NCI-H1436 (cell line): ENCODE data around the gene RGS12.
A peak's percentile ranks its signal among the peaks of the same experiment; 100 is the strongest.

ENCODE experiments used
- DNase-seq: peaks from one replicate; lab custom pipeline; 2025; lab: John Stamatoyannopoulos, UW

Gene RGS12

DNA sequence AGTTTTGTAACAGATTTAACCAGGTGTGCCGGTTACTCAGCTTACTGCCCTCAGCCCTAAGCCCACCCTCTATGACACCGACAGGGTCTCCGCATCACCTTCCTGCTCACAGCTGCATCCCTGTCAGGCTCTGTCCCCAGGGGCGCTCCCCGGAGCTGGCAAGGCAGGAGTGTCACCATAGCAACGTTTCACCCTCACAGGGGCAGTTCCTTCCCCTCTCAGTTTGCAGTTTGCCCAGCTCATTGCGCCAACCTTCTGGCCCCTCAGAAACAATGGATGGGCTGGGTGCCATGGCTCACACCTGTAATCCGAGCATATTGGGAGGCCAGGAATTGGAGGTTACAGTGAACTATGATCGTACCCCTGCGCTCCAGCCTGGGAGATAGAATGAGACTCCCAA lies 42.6 kb downstream of the RGS12 start:
- no peak for DNase-seq

DNA sequence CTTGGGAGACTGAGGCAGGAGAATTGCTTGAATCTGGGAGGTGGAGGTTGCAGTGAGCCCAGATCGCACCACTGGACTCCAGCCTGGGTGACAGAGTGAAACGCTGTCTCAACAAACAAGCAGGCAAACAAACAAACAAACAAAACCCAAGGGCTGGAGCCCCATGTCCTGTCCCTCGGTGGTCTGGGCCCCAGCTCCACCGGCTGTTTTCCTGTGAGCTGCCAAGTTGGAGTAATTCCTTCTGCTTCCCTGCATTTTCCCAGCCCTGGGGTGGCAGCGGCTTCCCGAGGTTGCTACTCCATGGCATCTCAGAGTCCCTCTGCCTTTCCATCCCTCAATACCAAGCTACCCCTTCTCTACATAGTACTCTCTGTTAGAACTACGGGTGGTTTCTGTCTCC lies 43.2 kb downstream of the RGS12 start:
- DNase-seq: no peak

DNA sequence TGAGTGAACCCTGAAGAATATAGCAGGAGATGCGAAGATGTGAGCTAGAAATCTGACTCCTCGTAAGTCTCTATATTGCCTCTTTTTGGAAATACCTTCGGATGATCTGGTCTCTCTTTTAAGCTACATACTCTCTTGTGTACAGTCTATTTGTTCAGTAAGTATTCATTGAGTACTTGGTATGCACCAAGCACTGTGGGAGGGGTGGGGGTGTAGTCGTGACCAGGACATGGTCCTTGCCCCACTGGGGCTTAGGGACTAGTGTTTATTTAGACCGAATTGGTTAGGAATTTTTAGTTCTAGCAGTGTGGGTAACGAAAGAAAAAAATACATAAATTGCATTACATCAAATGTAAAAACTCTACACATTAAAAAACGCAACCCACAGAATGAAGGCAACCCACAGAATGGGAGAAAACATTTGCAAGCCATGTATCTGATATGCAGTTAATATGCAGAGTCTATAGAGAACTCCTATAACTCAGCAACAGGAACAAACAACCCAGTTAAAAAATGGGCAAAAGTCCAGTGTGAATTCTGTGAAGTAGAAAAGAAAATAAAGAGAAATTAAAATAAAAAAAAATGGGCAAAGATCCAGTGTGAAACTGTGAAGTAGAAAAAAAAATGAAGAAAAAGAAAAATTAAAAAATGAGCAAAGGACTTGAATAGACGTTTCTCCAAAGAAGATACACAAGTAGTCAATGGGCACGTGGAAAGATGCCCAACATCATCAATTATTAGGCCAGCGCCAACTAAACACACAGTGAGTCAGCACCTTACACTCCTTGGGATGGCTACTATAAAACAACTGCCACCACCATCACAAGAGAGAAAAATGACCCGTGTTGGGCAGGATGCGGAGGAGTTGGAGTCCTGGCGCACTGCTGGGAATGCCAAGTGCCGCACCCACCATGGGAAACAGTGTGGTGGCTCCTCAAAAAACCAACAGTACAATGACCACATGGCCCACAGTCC lies 43.8 kb downstream of the RGS12 start:
- DNase-seq: no peak

DNA sequence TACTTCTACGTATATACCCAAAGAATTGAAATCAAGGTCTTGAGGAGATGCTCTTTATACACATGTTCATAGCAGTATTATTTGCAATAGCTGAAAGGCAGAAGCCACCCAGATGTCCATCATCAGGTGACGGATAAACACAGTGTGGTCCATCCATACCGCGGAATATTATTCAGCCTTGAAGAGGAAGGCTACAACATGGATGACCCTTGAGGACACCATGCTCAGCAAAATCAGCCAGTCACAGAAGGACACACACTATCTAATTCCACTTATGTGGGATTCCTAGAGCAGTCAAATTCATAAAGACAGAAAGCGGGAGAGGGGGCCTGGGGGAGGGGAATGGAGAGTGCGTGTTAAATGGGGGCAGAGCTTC lies 44.5 kb downstream of the RGS12 start:
- DNase-seq: no peak

DNA sequence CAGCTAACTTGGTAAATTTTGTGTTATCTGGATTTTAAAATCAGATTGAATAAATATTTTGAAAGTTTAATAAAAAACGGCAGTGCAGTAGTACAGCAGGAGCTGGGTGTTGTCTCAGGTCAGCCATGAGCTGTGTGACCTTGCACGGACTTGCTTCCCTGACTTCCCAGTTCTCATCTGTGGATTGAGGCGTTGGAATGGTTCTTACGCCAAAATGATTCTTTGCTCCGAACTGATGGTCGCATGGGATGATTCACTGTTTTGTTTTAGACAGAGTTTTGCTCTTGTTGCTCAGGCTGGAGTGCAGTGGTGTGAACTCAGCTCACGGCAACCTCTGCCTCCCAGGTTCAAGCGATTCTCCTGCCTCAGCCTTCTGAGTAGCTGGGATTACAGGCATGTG lies 45.0 kb downstream of the RGS12 start:
- no peak for DNase-seq

DNA sequence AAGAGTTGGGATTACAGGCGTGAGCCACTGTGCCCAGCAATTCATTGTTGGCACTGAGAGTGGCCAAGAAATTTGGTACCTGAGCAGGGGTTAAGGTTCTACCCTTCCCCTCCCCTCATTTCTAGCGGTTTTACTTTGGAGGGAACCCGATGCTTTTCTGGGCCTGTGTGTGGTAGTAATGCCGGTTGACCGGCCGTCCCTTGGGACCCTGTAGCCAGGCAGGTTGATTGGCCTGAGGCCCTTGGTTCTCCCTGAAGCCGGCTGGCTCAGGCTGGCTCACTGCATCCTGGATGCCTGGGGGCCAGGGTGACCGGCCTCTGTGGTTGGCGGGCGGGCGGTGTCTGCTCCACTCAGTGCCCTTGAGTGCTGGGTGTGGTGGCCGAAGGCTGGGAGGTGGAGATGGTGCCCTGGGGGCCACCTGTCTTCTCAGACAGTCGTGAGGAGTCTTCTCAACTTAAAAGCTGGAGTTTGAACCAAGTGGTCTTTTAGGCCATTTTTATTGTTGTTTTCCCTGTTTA lies 45.6 kb downstream of the RGS12 start:
- DNase-seq: no peak

DNA sequence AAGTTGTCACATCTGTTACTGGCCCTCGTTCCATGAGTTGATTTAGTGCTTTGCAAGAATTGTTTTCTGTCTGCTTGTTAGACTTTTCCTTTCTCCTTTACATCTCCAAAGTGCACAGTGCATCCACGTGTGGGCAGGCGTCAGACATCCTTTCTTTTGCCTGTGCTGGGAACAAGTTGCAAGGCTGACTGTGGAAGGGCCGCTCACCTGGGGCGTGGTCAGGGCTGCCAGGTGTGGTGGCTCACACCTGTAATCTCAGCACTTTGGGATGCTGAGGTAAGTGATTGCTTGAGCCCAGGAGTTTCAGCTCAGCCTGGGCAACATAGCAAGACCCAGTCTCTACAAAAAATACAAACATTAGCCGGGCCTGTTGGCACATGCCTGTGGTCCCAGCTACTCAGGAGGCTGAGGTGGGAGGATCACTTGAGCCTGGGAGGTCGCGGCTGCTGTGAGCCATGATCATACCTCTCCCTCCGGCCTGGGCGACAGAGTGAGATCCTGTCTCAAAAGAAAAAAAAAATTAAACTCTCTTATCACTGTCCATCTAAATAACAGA lies 46.2 kb downstream of the RGS12 start:
- DNase-seq: no peak

DNA sequence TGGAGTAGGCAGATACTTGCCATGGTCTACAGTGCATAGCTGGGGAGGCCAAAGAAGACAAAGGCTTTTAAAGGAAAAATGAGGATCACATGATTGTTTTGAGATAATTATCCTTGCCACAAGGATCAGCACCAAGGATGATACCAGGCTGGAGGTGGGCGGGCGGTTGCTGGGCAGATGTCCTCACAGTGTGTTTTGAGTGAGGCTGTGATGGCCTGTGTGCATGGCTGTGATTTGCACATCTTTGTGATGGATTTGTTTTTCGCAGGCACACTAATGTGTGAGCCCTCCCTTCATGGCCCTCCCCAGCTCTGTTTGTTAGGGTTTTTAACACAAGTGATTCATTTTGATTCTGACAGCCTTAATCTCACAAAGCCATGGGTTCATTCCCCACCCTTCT lies 46.8 kb downstream of the RGS12 start:
- DNase-seq: no peak

DNA sequence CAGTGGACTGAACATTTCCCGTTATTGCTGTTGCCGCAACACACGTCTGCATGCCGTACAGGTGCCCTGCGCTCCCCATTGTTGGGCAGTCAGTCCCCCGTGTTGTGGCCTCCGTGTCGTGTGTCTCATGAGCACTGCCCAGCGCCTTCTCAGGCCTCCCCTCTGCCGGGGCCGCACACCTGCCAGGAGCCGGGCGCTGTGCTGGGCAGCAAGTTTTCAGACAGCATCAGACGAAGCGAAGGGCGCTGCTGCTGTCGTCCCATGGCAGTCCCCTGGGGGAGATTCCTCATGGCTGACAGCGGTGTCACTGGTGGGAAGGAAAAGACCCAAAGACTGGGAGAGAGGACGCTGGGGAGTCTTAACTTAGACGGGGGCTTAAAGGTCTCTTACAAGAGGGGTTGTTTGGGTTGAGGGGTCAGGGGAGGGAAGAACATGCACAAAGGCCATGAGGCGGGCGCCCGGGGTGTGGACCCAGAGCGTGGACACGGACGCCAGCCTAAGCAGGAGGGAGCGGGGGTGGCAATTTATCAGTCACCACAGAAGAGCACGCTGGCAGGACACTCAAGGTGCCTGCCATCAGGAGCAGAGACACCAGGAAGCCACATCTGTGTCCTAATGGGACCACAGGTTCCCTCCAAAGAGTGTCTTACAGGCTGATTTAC lies 47.3 kb downstream of the RGS12 start:
- DNase-seq: no peak

DNA sequence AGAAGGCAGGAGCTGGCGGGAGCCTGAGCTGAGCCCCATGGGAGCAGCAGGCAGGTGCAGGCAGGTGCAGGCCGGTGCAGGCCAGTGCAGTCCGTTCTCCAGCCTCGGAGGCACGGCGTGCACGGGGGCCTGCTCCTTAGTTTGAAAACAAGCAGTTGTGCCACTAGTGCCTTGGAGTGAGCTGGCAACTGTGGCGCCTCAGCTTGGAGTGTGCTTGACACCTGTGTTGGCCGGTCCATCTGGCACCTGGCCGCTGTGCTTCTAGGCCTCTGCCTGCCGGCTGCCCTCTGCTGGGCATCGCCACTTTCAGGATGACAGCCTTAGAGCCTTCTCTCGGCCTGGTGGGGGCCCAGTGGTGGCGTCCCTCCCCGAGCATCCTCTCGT lies 47.9 kb downstream of the RGS12 start:
- DNase-seq: peak; percentile 45

DNA sequence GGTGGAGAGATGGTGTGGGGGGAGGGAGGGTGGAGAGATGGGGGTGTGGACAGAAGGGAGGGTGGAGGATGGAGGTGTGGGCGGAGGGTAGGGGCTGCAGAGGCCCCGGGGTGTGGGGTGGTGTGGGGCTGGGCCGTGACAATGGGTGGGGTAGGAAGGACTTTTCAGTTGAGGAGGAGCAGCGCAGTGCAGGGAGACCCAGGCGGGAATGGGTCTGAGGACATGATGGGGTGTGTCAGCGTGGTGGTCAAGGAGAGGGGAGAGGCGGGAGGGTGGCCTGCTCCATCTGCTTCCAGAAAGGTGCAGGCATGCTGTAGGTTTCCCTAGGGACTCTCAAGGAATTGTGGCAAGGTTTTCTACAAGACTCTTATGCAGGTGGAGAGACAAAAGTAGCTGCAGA lies 48.9 kb downstream of the RGS12 start:
- no peak for DNase-seq

DNA sequence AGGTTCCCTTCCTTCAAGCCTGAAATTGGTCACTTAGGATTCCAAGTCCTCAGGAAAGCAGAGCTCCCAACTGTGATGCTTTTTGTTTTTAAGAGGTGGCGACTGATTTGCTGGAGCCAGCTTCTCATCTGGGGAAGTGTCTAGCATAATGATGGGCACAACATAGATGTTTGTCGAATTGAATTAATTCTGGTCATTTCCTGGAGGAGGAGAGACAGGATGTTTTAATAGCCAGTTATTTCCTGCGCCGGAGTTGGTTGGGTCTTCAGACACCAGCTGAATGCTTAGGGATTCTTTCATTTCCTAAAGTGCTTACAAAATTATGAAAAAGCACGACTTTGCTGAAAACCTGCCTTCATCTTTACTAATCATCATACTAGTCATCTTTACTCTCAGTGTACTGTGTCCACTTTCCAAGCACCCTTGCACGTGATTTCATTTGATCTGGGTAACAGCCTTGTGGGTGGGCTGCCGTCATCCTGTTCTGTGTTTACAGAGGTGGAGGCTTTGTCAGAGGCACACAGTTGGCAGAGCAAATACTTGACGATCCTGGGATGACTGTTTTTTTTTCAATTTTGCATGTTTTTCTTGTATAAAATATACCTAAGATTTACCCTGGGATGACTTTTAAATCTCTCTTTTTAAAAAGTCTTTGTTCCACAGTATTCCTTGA lies 49.5 kb downstream of the RGS12 start:
- no peak for DNase-seq
